HCT116 (cell line): Measurements from ENCODE around the gene RNF7. TPM values are rescaled to one million over a fixed set of nuclear protein-coding genes. Genes with fewer than 3 reads are reported as not detected.

ENCODE experiments used
- ATAC-seq: fragments of 200-7000 bp; cut with Tn5 transposase; 2 replicates; pipeline ENCODE4 v1.9.1; 2020; ENCODE audit warnings: mild to moderate bottlenecking, moderate library complexity
- BruUV-seq: library from RNA; stranded (reverse); fragments of 400-500 nt; replicated peaks from 2 replicates; lab custom pipeline; 2021; lab: Mats Ljungman, UMichigan
- CTCF ChIA-PET: fragments of 300-600 bp; sonication (Branson Sonifier 250); formaldehyde crosslinking; loops from one replicate; lab custom pipeline; 2021; ENCODE audit warnings: antibody characterized with exemption; lab: Charles Lee
- POLR2A ChIA-PET: fragments of 300-600, 350-600 bp; sonication (Branson Sonifier 250); formaldehyde crosslinking; loops from one replicate; lab custom pipeline; 2021; ENCODE audit warnings: antibody characterized with exemption; lab: Charles Lee
- RAD21 ChIA-PET, 2 experiments: fragments of 300-600 bp; sonication (Branson Sonifier 250); formaldehyde crosslinking; loops; one replicate each; lab custom pipeline; 2023; ENCODE audit warnings: low total read pairs in 2 of 2; ENCODE audit not compliant: uncharacterized antibody in 2 of 2, unreplicated experiment in 2 of 2, low non-redundant PET in 1 of 2; lab: Charles Lee
- DNase-seq: peaks from one replicate; pipeline ENCODE4 v3.0.0-alpha.2; 2010; ENCODE audit warnings: low read depth, low spot score
- H2AFZ ChIP-seq: fragments of 200-600 bp; shearing (Covaris generic), sonication (generic); 2 replicates; pipeline ENCODE4 v1.6.1; 2017; ENCODE audit warnings: low read depth, mixed run types, mixed read lengths, antibody characterized with exemption, low read length; ENCODE audit not compliant: poor library complexity, severe bottlenecking
- H3K27ac ChIP-seq: 2 replicates; pipeline ENCODE4 v1.5.1; 2012; ENCODE audit warnings: low read depth, low read length
- H3K27me3 ChIP-seq: fragments of 200-600 bp; sonication (generic); 2 replicates; pipeline ENCODE4 v1.6.1; 2016; ENCODE audit warnings: mixed run types, low read length, mixed read lengths; ENCODE audit not compliant: insufficient read depth
- H3K36me3 ChIP-seq, 2 experiments: fragments of 200-500 bp in 1 of 2; fragments of 200-600 bp in 1 of 2; sonication (Bioruptor generic) in 1 of 2; sonication (generic) in 1 of 2; 2 replicates each; pipeline versions ENCODE4 v1.5.1 to v1.6.1; 2014 to 2016; ENCODE audit warnings: low read length in 2 of 2, inconsistent platforms in 1 of 2, mixed read lengths in 1 of 2, mixed run types in 1 of 2; ENCODE audit not compliant: insufficient read depth in 2 of 2, control insufficient read depth in 1 of 2
- H3K4me1 ChIP-seq, 2 experiments: fragments of 200-600 bp in 1 of 2; sonication (generic) in 1 of 2; 2 replicates each; pipeline versions ENCODE4 v1.5.1 to v1.6.1; 2012 to 2017; ENCODE audit warnings: low read length in 2 of 2, inconsistent platforms in 1 of 2, mild to moderate bottlenecking in 1 of 2, mixed read lengths in 1 of 2, mixed run types in 1 of 2, moderate library complexity in 1 of 2; ENCODE audit not compliant: insufficient read depth in 2 of 2, control insufficient read depth in 1 of 2
- H3K4me2 ChIP-seq: fragments of 200-600 bp; sonication (generic); 2 replicates; pipeline ENCODE4 v1.6.1; 2017; ENCODE audit warnings: mixed run types, low read length, mixed read lengths
- H3K4me3 ChIP-seq, 2 experiments: fragments of 200-600 bp in 1 of 2; sonication (generic) in 1 of 2; replicated peaks in 1 of 2; 2 replicates each; pipeline ENCODE4 v1.5.1; 2011 to 2016; ENCODE audit warnings: low read length in 2 of 2, control low read depth in 1 of 2, low read depth in 1 of 2, mild to moderate bottlenecking in 1 of 2, mixed read lengths in 1 of 2, mixed run types in 1 of 2
- H3K79me2 ChIP-seq: fragments of 200-600 bp; sonication (generic); 2 replicates; pipeline ENCODE4 v1.6.1; 2017; ENCODE audit warnings: mild to moderate bottlenecking, mixed run types, low read length, moderate library complexity, mixed read lengths; ENCODE audit not compliant: insufficient read depth
- H3K9ac ChIP-seq: fragments of 200-600 bp; sonication (generic); 2 replicates; pipeline ENCODE4 v1.6.1; 2016; ENCODE audit warnings: low read length, mixed read lengths
- H3K9me2 ChIP-seq: fragments of 200-600 bp; sonication (generic), shearing (Covaris generic); 2 replicates; pipeline ENCODE4 v1.6.1; 2017; ENCODE audit warnings: mixed run types, mild to moderate bottlenecking, moderate library complexity; ENCODE audit not compliant: insufficient read depth
- H3K9me3 ChIP-seq, 2 experiments: fragments of 200-500 bp in 1 of 2; fragments of 200-600 bp in 1 of 2; sonication (Bioruptor generic) in 1 of 2; sonication (generic) in 1 of 2; 2 replicates each; pipeline ENCODE4 v1.6.1; 2014 to 2017; ENCODE audit warnings: low read length in 2 of 2, mixed read lengths in 2 of 2, inconsistent platforms in 1 of 2, low read depth in 1 of 2, mild to moderate bottlenecking in 1 of 2, mixed run types in 1 of 2, moderate library complexity in 1 of 2; ENCODE audit not compliant: control insufficient read depth in 1 of 2, insufficient read depth in 1 of 2
- H4K20me1 ChIP-seq: fragments of 200-600 bp; sonication (generic), shearing (Covaris generic); 2 replicates; pipeline ENCODE4 v1.6.1; 2017; ENCODE audit warnings: mixed run types, mild to moderate bottlenecking, moderate library complexity; ENCODE audit not compliant: insufficient read depth
- CBX3 ChIP-seq: IDR thresholded peaks from 2 replicates; pipeline ENCODE4 v1.6.1; 2012; ENCODE audit warnings: low read depth
- CEBPB ChIP-seq: IDR thresholded peaks from 2 replicates; pipeline ENCODE4 v1.6.1; 2012; ENCODE audit warnings: low read depth
- ELF1 ChIP-seq: IDR thresholded peaks from 2 replicates; pipeline ENCODE4 v1.6.1; 2012; ENCODE audit warnings: low read depth, borderline replicate concordance
- EZH2 ChIP-seq: fragments of 200-600 bp; sonication (generic); IDR thresholded peaks from 2 replicates; pipeline ENCODE4 v1.6.1; 2017; ENCODE audit warnings: antibody characterized with exemption, mixed run types
- EZH2phosphoT487 ChIP-seq: fragments of 200-600 bp; IDR thresholded peaks from 2 replicates; pipeline ENCODE4 v1.6.1; 2018; ENCODE audit warnings: antibody characterized with exemption, borderline replicate concordance
- FOSL1 ChIP-seq: IDR thresholded peaks from 2 replicates; pipeline ENCODE4 v1.6.1; 2012; ENCODE audit warnings: low read depth
- MAX ChIP-seq: IDR thresholded peaks from 2 replicates; pipeline ENCODE4 v1.6.1; 2012
- POLR2AphosphoS5 ChIP-seq: IDR thresholded peaks from 2 replicates; pipeline ENCODE4 v1.6.1; 2011; ENCODE audit warnings: mild to moderate bottlenecking, low read depth, low read length, moderate library complexity
- RAD21 ChIP-seq: IDR thresholded peaks from 2 replicates; pipeline ENCODE4 v1.6.1; 2012; ENCODE audit warnings: low read depth, mild to moderate bottlenecking
- REST ChIP-seq: IDR thresholded peaks from 2 replicates; pipeline ENCODE4 v1.6.1; 2012; ENCODE audit warnings: low read depth
- SP1 ChIP-seq: IDR thresholded peaks from 2 replicates; pipeline ENCODE4 v1.6.1; 2012; ENCODE audit warnings: low read depth
- SRF ChIP-seq: IDR thresholded peaks from 2 replicates; pipeline ENCODE4 v1.6.1; 2012; ENCODE audit warnings: low read depth
- intact Hi-C: fragments of 100-400 bp; cut with micrococcal nuclease; formaldehyde crosslinking; loops from 2 replicates; pipeline ENCODE4 v1.10.0; 2022
- total RNA-seq: library from RNA; stranded (reverse); gene quantifications from one replicate; pipeline ENCODE4 v1.2.1, GENCODE V29; 2021; ENCODE audit not compliant: unreplicated experiment

RNF7 gene
- total RNA-seq, 1 experiment from 2014 or later, result 82.3 TPM

- DNase-seq (no peak), ATAC-seq (no peak)
- H3K9me3 ChIP-seq, result no peaks in the 10 kb centered on the region
- TF ChIP-seq CEBPB, result no peak
- TF ChIP-seq MAX, result no peak
- TF ChIP-seq ELF1, result no peak
- no peak for TF ChIP-seq SRF
- TF ChIP-seq RAD21, result no peak
- TF ChIP-seq REST, result no peak
- TF ChIP-seq CBX3, result no peak
- no peak for TF ChIP-seq EZH2
- TF ChIP-seq POLR2AphosphoS5, result no peak
- no peak for TF ChIP-seq EZH2phosphoT487
- TF ChIP-seq SP1, result no peak
- TF ChIP-seq FOSL1, result no peak
- ChIA-PET CTCF (no interaction called here), POLR2A (no interaction called here), RAD21 (no interaction called here)
- no peak overlapping the region for H2AFZ ChIP-seq
- intact Hi-C loops, result no loop called here
- no peak overlapping the region for H3K4me3 ChIP-seq
- H3K27ac ChIP-seq, result no peak overlapping the region
- H3K9me2 ChIP-seq, result no peaks in the 10 kb centered on the region
- H3K36me3 ChIP-seq, result no peaks in the 10 kb centered on the region
- 0 out of 2 replicates have a peak, but pooled peaks cover 2% of the 10 kb centered on the region for H3K79me2 ChIP-seq
- H4K20me1 ChIP-seq, result no peaks in the 10 kb centered on the region
- H3K9ac ChIP-seq, result no peak overlapping the region
- H3K4me2 ChIP-seq, result no peak overlapping the region
- H3K4me1 ChIP-seq, result no peaks in the 10 kb centered on the region
- H3K27me3 ChIP-seq, result no peaks in the 10 kb centered on the region
- BruUV-seq, result no TSS peak
These were observed 15.3 kb downstream of the RNF7 start for GRCh38 chr3:141753399-141753798.
